Choroid plexus epithelial cell (primary cell): ENCODE measurements around the gene HJV.

Source experiments
- DNase-seq: peaks from one replicate; pipeline ENCODE4 v3.0.0-alpha.2; 2010; ENCODE audit warnings: low read depth
- H3K4me3 ChIP-seq: 2 replicates; pipeline ENCODE4 v1.5.1; 2011; ENCODE audit warnings: low read depth, mild to moderate bottlenecking, control low read depth, low read length, moderate library complexity
- TF ChIP-seq, protein P1 (sequence below): conservative IDR thresholded peaks from 2 replicates; pipeline ENCODE4 v1.5.1; 2011; ENCODE audit warnings: low read depth, mild to moderate bottlenecking, control low read depth, inconsistent platforms, low read length, moderate library complexity

The HJV gene

DNA sequence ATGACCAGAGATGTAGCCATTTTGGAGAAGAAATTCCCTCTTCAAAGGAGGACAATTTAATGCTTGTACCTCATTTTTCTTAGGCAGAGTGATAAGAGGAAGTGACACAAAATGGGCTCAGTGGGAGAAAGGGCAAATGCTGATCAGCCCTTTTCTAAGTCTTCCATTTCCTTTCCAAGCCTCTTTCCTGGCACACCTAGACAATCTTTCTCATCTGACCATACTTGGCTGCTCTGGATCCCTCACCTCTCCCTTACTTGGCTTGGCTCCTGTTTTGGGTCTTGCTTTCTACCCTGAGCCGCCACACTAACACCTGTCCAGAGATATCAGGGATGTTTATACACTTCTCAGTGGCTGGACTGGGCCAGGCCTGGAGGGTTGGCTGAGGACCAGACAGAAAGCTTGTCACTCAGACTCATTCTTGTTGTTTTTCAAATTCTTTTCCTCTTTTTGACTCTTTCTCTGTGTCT lies 38.3 kb downstream of the HJV start:
- no peak for DNase-seq
- TF ChIP-seq, protein P1, sequence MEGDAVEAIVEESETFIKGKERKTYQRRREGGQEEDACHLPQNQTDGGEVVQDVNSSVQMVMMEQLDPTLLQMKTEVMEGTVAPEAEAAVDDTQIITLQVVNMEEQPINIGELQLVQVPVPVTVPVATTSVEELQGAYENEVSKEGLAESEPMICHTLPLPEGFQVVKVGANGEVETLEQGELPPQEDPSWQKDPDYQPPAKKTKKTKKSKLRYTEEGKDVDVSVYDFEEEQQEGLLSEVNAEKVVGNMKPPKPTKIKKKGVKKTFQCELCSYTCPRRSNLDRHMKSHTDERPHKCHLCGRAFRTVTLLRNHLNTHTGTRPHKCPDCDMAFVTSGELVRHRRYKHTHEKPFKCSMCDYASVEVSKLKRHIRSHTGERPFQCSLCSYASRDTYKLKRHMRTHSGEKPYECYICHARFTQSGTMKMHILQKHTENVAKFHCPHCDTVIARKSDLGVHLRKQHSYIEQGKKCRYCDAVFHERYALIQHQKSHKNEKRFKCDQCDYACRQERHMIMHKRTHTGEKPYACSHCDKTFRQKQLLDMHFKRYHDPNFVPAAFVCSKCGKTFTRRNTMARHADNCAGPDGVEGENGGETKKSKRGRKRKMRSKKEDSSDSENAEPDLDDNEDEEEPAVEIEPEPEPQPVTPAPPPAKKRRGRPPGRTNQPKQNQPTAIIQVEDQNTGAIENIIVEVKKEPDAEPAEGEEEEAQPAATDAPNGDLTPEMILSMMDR, result no peak
- H3K4me3 ChIP-seq, result no peak overlapping the region

DNA sequence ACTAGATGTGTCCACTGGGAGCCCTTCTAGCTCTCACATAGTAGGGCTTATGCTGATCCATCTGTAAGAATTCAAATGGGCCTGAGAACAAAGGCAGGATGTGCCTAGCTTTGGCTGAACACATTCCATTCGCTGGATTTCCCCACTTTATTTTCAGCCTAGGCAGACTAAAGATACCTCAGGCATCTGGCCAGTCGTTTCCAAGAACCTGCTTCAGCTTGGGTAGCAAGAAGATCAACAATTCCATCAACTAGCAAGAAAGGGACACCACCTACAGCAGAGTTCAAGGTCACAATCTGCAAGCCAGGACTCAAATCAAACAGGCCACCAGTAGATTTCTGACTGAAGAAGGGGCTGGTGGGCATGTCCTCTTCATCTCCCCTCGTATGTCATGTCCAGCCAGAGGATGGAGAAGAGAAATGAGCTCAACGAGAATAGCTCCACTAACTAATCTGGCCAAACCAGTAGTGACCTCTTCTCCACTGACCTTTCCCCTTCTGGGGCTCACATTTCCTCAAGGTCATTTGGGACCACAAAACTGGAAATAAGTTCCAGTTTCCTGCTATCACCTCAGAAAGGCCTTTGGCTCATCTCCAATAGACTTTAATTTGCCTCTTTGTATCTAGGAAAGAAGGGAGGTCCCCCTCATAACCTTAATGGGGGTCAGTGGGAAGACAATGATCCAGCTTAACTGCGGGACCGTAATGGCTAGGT lies 39.4 kb downstream of the HJV start:
- no peak for DNase-seq
- TF ChIP-seq, protein P1, result no peak

DNA sequence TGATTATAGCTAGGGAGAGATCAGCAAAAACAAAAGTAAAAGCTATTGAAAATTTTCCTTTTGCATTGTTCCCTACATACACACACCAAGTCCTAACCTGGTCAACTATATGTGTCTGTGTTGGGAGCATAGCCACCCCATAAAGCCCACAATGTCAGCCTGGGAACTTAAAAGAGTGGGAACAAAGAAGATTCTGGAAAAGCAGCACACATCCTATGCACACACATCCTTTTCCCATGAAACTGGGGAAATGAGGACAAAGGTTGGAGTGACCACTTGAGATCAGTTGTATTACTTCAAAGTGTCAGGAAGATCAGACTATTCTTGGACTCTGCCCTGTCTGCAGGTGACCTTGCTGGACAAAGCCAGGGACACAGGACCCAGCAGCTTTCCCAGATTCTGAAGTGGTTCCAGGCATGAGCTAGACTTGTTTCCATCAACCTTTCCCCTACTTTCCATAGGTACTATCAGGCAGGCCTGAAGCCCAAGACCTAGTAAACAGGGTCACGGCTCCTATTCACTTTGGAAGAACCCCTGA lies 41.0 kb downstream of the HJV start:
- H3K4me3 ChIP-seq, result no peak overlapping the region
- TF ChIP-seq, protein P1, result no peak
- no peak for DNase-seq

More for the DNA sequence above, 39.4 kb downstream of the HJV start:
- H3K4me3 ChIP-seq, result no peak overlapping the region

DNA sequence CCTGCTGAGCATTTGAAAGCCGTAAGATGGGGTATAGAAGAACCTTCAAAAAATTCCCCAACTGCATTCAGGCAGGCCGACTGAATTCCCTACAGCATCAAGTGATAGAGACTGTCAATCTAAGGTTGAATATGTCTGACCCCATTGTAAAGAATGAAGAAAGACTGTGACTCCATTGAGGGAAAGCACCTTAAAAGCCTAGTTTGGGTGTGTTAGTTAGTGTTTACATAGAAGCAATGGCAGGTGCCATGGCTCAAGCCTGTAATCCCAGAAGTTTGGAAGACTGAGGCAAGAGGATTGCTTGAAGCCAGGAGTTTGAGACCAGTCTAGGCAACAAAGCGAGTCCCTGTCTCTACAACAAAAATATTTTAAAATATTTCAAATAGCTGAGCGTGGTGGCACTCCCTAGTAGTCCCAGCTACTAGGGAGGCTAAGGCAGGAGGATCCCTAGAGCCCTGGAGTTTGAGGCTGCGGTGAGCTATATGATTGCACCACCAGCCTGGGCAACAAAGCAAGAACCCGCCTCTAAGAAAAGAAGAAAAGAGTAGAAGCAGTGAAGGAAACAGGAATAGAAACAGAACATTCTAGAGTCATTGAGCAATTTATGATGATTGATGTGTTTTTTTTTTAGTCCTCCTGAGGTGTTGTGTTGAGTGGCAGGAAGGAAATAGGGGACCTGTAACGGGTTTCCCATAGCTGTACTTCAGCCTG lies 41.6 kb downstream of the HJV start:
- no peak overlapping the region for H3K4me3 ChIP-seq
- peak; percentile 58 for DNase-seq
- TF ChIP-seq, protein P1, result no peak

DNA sequence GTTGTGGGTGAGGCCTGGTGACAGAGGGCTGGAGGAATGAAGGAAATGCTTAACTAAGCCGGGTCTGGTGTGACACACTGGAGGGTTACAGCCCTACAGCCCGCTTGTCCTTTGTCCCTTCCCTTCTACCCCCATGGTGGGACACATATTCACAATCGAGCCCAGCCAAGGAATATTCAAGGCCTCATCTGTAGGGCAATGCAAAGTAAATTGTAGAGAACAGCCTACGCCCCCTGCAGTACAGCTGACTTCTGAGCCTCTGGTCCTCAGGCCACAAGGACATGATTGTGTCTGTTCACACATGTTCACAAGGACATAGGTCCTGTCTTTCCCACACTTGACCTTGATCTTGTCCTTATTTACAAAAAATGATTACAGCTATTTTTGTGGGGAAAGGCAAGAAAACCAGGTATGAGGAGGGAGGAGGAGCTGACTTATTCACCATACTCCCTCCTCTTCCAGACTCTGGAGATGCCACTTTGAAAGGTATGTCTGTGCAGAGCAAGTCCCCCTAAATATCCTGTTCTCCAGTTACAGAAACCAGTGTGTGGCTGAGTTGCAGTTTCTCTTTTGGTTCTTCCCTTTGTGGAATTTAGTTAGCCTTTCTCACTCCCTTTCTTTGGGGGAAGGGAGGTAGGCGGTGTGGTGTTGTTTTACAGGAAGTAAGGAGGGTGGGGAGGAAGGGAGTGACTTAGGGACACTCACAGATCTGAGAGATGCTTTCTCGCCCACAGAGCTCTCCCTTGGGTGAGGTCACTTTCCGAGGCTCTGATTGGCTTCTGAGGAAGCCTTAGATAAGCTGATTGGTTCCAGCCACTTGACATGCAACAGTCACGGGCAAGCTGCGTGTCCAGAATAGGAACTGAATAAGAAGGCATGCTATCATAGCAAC lies 42.4 kb downstream of the HJV start:
- TF ChIP-seq, protein P1, result peak; percentile 46
- peak; percentile 100 for DNase-seq
- H3K4me3 ChIP-seq, result peak overlapping the region; percentile 31

DNA sequence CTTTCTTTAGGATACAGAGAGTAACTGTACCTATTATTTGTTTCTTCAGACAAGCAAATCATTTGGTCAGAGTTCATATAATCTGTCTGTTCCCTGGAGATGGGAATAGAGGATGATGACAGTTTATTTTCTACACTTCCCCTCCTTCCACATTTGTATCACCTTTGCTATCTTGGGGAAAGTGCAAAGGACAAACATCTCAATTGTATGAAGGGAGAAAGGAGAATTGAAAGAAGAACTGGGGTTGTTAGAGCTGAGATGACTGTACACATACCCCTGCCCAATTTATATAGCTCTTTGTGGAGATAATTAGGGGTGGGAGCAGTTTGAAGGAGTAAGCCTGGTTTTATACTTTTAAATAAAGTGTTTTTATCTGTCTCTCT lies 43.1 kb downstream of the HJV start:
- TF ChIP-seq, protein P1, result no peak
- no peak for DNase-seq
- H3K4me3 ChIP-seq, result no peak overlapping the region
